Inflammatory macrophage treated with lipopolysaccharide for 1 hour (primary cell): ENCODE data around the gene MEX3A.
"Not testable (repeated sequence)": the region's sequence is repeated elsewhere in the genome, so short reads cannot be mapped to it uniquely, and the experiment has no call there.

Experiments used
- DNase-seq, 2 donors: peaks; one replicate each; pipeline ENCODE4 v3.0.0-alpha.2; 2020 to 2022

Gene MEX3A

GRCh38 chr1:156117414-156118176 is 35.3 kb upstream of the MEX3A start:
- no peak for DNase-seq

GRCh38 chr1:156116731-156117130 is 34.5 kb upstream of the MEX3A start:
- DNase-seq = not testable (repeated sequence)

GRCh38 chr1:156115514-156116374 is 33.5 kb upstream of the MEX3A start:
- no peak for DNase-seq

GRCh38 chr1:156114919-156115513 is 32.8 kb upstream of the MEX3A start:
- no peak for DNase-seq

GRCh38 chr1:156114101-156114918 is 32.0 kb upstream of the MEX3A start, which contains the start of gene LMNA:
Gene LMNA, plus strand, starts transcription at chr1:156114711. Its CDS starts 208 bp downstream, at chr1:156114919.
- peak; percentile 87 to 92 for DNase-seq

- DNase-seq = no peak
These were observed 31.2 kb upstream of the MEX3A start for GRCh38 chr1:156113282-156113950.

GRCh38 chr1:156112276-156113137 is 30.2 kb upstream of the MEX3A start:
- no peak for DNase-seq

- no peak for DNase-seq
These were observed 29.2 kb upstream of the MEX3A start for GRCh38 chr1:156111355-156111962.

- DNase-seq = no peak
These were observed 28.0 kb upstream of the MEX3A start for GRCh38 chr1:156110252-156110651.

- DNase-seq = no peak
These were observed 26.5 kb upstream of the MEX3A start for GRCh38 chr1:156108664-156109241.

GRCh38 chr1:156108057-156108456 is 25.8 kb upstream of the MEX3A start:
- DNase-seq = no peak

- no peak for DNase-seq
These were observed 24.6 kb upstream of the MEX3A start for GRCh38 chr1:156106624-156107488.

- DNase-seq = no peak
These were observed 22.9 kb upstream of the MEX3A start for GRCh38 chr1:156104861-156105832.

- DNase-seq = peak in 1 of 2 donors; percentile 52
These were observed 22.0 kb upstream of the MEX3A start for GRCh38 chr1:156104065-156104810.

- DNase-seq = no peak
These were observed 21.3 kb upstream of the MEX3A start for GRCh38 chr1:156103521-156103947.

- DNase-seq = peak in 1 of 2 donors; percentile 58
These were observed 20.6 kb upstream of the MEX3A start for GRCh38 chr1:156102633-156103511.
